ENCODE results near the gene UBE3C.

DNA sequence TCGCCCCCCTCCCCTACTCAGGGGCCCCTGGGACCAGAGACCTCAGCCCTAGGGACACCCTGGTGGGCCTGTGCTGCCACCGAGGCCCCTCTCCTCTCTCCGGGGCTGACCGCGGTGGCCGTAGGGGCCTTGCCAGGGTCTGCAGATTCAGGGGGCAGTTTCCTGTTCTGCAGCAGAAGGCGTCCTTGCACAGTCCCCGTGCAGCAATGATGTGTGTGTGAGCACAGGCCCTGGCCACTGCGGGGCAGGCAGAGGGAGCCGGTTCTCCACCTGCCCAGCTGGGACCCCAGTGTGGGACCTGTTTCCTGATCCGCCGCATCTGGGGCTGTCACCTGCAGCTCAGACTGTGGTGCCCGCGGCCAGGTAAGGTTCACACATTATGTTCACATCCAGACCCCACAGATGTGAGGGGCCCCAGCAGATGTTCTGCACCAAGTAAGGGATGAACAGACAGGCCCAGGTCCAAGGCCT lies 137.4 kb downstream of the UBE3C start:
- TF ChIP-seq POLR2A (IDR thresholded peaks at IDR 0.05; ENCODE audit: low read depth, low read length) (no peak), TAF1 (IDR thresholded peaks at IDR 0.05; ENCODE audit: borderline replicate concordance, low read depth, low read length) (no peak), POLR2AphosphoS5 (IDR thresholded peaks at IDR 0.05; ENCODE audit: low read depth, low read length) (no peak)
